ENCODE measurements around the gene CYBC1. TPM values are rescaled to one million over a fixed set of nuclear protein-coding genes. Genes with fewer than 3 reads are reported as not detected.

The CYBC1 gene
- total RNA-seq, 1 donor from 2014 or later: 31.3 TPM

- Histone ChIP-seq H3K36me3 (ENCODE audit: control insufficient read depth, insufficient read depth, low read length) (peaks cover 11% of the 10 kb centered on the region), H3K27me3 (ENCODE audit: control insufficient read depth, insufficient read depth, low read length) (no peaks in the 10 kb centered on the region), H3K4me3 (ENCODE audit: low read depth, low read length) (no peak overlapping the region)
- TF ChIP-seq, protein P1, sequence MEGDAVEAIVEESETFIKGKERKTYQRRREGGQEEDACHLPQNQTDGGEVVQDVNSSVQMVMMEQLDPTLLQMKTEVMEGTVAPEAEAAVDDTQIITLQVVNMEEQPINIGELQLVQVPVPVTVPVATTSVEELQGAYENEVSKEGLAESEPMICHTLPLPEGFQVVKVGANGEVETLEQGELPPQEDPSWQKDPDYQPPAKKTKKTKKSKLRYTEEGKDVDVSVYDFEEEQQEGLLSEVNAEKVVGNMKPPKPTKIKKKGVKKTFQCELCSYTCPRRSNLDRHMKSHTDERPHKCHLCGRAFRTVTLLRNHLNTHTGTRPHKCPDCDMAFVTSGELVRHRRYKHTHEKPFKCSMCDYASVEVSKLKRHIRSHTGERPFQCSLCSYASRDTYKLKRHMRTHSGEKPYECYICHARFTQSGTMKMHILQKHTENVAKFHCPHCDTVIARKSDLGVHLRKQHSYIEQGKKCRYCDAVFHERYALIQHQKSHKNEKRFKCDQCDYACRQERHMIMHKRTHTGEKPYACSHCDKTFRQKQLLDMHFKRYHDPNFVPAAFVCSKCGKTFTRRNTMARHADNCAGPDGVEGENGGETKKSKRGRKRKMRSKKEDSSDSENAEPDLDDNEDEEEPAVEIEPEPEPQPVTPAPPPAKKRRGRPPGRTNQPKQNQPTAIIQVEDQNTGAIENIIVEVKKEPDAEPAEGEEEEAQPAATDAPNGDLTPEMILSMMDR (IDR thresholded peaks at IDR 0.05; ENCODE audit: insufficient read depth, low read length, severe bottlenecking): no peak
- FAIRE-seq: no peak
- no peak for DNase-seq (ENCODE audit: low read depth)
Measured at GRCh38 chr17:82490512-82491195, 40.1 kb upstream of the CYBC1 start.

GRCh38 chr17:82489851-82490511 lies 39.4 kb upstream of the CYBC1 start:
- peaks cover 11% of the 10 kb centered on the region for H3K36me3 ChIP-seq (ENCODE audit: control insufficient read depth, insufficient read depth, low read length)
- no peak overlapping the region for H3K4me3 ChIP-seq (ENCODE audit: low read depth, low read length)
- TF ChIP-seq, protein P1 (IDR thresholded peaks at IDR 0.05; ENCODE audit: insufficient read depth, low read length, severe bottlenecking): no peak
- FAIRE-seq: no peak
- no peaks in the 10 kb centered on the region for H3K27me3 ChIP-seq (ENCODE audit: control insufficient read depth, insufficient read depth, low read length)
- DNase-seq (ENCODE audit: low read depth): no peak

GRCh38 chr17:82489117-82489516 lies 38.6 kb upstream of the CYBC1 start:
- DNase-seq (ENCODE audit: low read depth) (no peak), FAIRE-seq (no peak)
- Histone ChIP-seq H3K27me3 (ENCODE audit: control insufficient read depth, insufficient read depth, low read length) (no peaks in the 10 kb centered on the region), H3K36me3 (ENCODE audit: control insufficient read depth, insufficient read depth, low read length) (peaks cover 15% of the 10 kb centered on the region), H3K4me3 (ENCODE audit: low read depth, low read length) (no peak overlapping the region)
- TF ChIP-seq, protein P1 (IDR thresholded peaks at IDR 0.05; ENCODE audit: insufficient read depth, low read length, severe bottlenecking): no peak

- Histone ChIP-seq H3K27me3 (ENCODE audit: control insufficient read depth, insufficient read depth, low read length) (no peaks in the 10 kb centered on the region), H3K4me3 (ENCODE audit: low read depth, low read length) (no peak overlapping the region), H3K36me3 (ENCODE audit: control insufficient read depth, insufficient read depth, low read length) (peaks cover 21% of the 10 kb centered on the region)
- no peak for FAIRE-seq
- TF ChIP-seq, protein P1 (IDR thresholded peaks at IDR 0.05; ENCODE audit: insufficient read depth, low read length, severe bottlenecking): no peak
- no peak for DNase-seq (ENCODE audit: low read depth)
Measured at GRCh38 chr17:82487910-82488309, 37.4 kb upstream of the CYBC1 start.

DNA sequence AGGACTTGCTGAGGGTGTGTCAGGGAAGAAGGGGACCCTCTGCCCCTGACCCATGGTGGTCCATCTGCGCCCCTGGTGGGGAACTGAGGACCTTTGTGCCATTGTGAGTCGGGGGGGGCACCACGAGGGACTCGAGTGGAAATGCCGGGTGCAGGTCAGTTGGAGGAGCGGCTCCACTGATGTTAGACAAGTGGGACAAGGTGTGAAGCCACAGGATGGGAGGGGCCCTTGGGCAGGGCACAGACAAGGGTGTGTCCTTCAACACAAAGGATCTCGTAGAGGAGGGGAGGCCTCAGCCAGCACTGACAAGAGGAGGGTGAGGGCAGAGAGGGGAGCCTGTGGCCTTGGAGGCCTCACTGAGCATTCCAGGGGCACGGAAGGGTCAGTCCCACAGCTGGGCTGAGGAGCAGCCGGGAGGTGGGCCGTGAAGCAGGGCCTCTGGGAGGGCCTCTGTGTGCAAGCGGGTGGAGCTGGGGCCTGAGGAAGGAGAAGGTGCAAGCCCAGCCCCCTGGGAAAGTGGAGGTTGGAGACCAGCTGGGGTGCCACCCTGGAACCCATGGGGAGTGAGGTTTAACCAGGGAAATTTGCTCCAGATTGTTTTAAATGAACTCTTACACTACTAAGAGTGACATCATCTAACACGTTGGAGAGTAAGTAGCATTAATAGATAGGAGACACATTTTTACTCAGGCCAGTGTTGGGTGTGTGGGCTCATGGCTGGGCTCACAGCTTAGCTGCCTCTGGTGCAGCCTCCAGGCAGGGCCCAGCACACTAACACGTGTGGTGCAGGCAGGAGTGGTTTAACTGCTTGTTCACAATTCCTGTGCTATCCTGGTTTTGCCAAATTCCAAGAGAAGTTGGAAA lies 35.9 kb upstream of the CYBC1 start:
- peak; percentile 7 for FAIRE-seq
- Histone ChIP-seq H3K27me3 (ENCODE audit: control insufficient read depth, insufficient read depth, low read length) (no peaks in the 10 kb centered on the region), H3K36me3 (ENCODE audit: control insufficient read depth, insufficient read depth, low read length) (peaks cover 23% of the 10 kb centered on the region), H3K4me3 (ENCODE audit: low read depth, low read length) (no peak overlapping the region)
- no peak for DNase-seq (ENCODE audit: low read depth)
- TF ChIP-seq, protein P1 (IDR thresholded peaks at IDR 0.05; ENCODE audit: insufficient read depth, low read length, severe bottlenecking): no peak

Data from bronchial epithelial cell (primary cell).